IMR-90 (cell line): ENCODE measurements around the gene FUT4.

Experiments used
- BHLHE40 ChIP-seq: fragments of 150-350 bp; IDR thresholded peaks from 2 replicates; pipeline ENCODE4 v1.6.1; 2016; ENCODE audit warnings: mild to moderate bottlenecking, low read depth, low read length
- CHD1 ChIP-seq: IDR thresholded peaks from 2 replicates; pipeline ENCODE4 v1.6.1; 2012; ENCODE audit warnings: low read depth, low read length, improper control_type of control experiment
- MAZ ChIP-seq: IDR thresholded peaks from 2 replicates; pipeline ENCODE4 v1.6.1; 2012; ENCODE audit warnings: low read depth, mild to moderate bottlenecking, low read length, improper control_type of control experiment, moderate library complexity, borderline replicate concordance
- MXI1 ChIP-seq: IDR thresholded peaks from 2 replicates; pipeline ENCODE4 v1.6.1; 2012; ENCODE audit warnings: low read depth, mild to moderate bottlenecking, low read length, moderate library complexity, borderline replicate concordance
- POLR2A ChIP-seq: IDR thresholded peaks from 2 replicates; pipeline ENCODE4 v1.6.1; 2012; ENCODE audit warnings: mild to moderate bottlenecking, low read depth, low read length
- RAD21 ChIP-seq: IDR thresholded peaks from 2 replicates; pipeline ENCODE4 v1.6.1; 2012; ENCODE audit warnings: low read length, improper control_type of control experiment
- RFX5 ChIP-seq: IDR thresholded peaks from 2 replicates; pipeline ENCODE4 v1.8.0; 2012; ENCODE audit warnings: low read depth, mild to moderate bottlenecking, low read length, moderate library complexity
- SMC3 ChIP-seq: fragments of 150-350 bp; IDR thresholded peaks from 2 replicates; pipeline ENCODE4 v1.6.1; 2016; ENCODE audit warnings: low read depth, mild to moderate bottlenecking, antibody characterized with exemption, low read length, moderate library complexity
- TF ChIP-seq, protein P1 (sequence below): fragments of 150-350 bp; IDR thresholded peaks from 2 replicates; pipeline ENCODE4 v1.6.1; 2017; ENCODE audit warnings: mild to moderate bottlenecking, antibody characterized with exemption, low read length, low read depth
- TF ChIP-seq, protein P2 (sequence below): conservative IDR thresholded peaks from 2 replicates; pipeline ENCODE4 v1.5.1; 2012; ENCODE audit warnings: mild to moderate bottlenecking, low read depth, low read length, improper control_type of control experiment

DNA sequence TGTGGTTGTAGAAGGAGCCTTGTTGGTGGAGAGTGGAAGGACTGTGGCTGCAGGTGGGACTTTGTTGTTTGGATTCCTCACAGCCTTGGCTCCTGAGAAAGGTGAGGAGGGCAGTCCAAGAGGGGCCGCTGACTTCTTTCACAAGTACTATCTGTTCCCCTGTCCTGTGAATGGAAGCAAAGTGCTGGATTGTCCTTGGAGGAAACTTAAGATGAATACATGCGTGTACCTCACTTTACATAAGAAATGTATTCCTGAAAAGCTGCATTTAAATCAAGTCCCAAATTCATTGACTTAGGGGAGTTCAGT lies 2.4 kb downstream of the FUT4 start:
- TF ChIP-seq BHLHE40 = no peak
- TF ChIP-seq RAD21 = no peak
- TF ChIP-seq, protein P1, sequence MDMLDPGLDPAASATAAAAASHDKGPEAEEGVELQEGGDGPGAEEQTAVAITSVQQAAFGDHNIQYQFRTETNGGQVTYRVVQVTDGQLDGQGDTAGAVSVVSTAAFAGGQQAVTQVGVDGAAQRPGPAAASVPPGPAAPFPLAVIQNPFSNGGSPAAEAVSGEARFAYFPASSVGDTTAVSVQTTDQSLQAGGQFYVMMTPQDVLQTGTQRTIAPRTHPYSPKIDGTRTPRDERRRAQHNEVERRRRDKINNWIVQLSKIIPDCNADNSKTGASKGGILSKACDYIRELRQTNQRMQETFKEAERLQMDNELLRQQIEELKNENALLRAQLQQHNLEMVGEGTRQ = no peak
- TF ChIP-seq, protein P2, sequence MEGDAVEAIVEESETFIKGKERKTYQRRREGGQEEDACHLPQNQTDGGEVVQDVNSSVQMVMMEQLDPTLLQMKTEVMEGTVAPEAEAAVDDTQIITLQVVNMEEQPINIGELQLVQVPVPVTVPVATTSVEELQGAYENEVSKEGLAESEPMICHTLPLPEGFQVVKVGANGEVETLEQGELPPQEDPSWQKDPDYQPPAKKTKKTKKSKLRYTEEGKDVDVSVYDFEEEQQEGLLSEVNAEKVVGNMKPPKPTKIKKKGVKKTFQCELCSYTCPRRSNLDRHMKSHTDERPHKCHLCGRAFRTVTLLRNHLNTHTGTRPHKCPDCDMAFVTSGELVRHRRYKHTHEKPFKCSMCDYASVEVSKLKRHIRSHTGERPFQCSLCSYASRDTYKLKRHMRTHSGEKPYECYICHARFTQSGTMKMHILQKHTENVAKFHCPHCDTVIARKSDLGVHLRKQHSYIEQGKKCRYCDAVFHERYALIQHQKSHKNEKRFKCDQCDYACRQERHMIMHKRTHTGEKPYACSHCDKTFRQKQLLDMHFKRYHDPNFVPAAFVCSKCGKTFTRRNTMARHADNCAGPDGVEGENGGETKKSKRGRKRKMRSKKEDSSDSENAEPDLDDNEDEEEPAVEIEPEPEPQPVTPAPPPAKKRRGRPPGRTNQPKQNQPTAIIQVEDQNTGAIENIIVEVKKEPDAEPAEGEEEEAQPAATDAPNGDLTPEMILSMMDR = no peak
- no peak for TF ChIP-seq CHD1
- TF ChIP-seq RFX5 = no peak
- no peak for TF ChIP-seq POLR2A
- no peak for TF ChIP-seq MAZ
- no peak for TF ChIP-seq MXI1
- no peak for TF ChIP-seq SMC3
